ENCODE measurements around the gene CBY1. TPM values are rescaled to one million over a fixed set of nuclear protein-coding genes. Genes with fewer than 3 reads are reported as not detected.

Gene CBY1
- polyA plus RNA-seq, 1 of the 3 experiments (the other 2 are of a cell fraction), result 21.8 TPM

DNA sequence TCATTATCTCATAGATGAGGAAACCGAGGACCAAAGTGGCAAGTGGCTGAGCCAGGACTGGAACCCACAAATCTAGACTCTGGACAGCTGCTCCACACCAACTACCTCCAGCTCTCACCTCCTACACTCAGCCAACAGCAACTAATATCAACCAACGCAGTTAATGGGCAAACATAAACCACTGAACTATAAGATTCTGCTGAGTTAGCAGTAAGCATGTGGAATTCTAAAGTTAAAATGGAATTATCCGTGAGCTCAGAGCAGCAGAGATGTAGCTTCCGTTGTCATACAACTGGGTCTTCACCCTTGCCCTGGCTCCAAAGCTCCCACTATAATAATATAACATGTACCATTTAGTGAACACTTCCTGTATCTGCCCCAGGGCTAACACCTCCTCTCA, 27.3 kb upstream of the CBY1 start:
- 72% methylated on average over 4 of the region's 4 CpGs for WGBS (ENCODE audit: low lambda C conversion rate)
- Histone ChIP-seq H3K27ac (ENCODE audit: low read depth in 2 of 2, low read length in 1 of 2) (no peak overlapping the region), H3K9me2 (no peaks in the 10 kb centered on the region), H4K20me1 (ENCODE audit: insufficient read depth) (no peaks in the 10 kb centered on the region), H3K79me2 (ENCODE audit: insufficient read depth) (no peaks in the 10 kb centered on the region), H2AFZ (ENCODE audit: low read depth) (no peak overlapping the region), H3K4me2 (no peak overlapping the region), H3K9ac (no peak overlapping the region), H3K27me3 (ENCODE audit: insufficient read depth) (no peaks in the 10 kb centered on the region), H3K4me1 (ENCODE audit: control insufficient read depth in 1 of 2, insufficient read depth in 2 of 2, low read depth in 1 of 2, low read length in 1 of 2) (no peaks in the 10 kb centered on the region), H3F3A (replicated peaks; ENCODE audit: insufficient read depth) (no peaks in the 10 kb centered on the region), H3K4me3 (ENCODE audit: low read depth in 2 of 2, low read length in 1 of 2) (no peak overlapping the region), H3K36me3 (replicated peaks in 1 of 2; ENCODE audit: control insufficient read depth in 1 of 2, insufficient read depth in 2 of 2, low read length in 1 of 2) (peaks cover 0 to 5% of the 10 kb centered on the region in 2 experiments), H3K9me3 (no peaks in the 10 kb centered on the region)
- ChIA-PET CTCF (no interaction called here), POLR2A (no interaction called here)
- DNase-seq, result no peak
- TF ChIP-seq, protein P1, sequence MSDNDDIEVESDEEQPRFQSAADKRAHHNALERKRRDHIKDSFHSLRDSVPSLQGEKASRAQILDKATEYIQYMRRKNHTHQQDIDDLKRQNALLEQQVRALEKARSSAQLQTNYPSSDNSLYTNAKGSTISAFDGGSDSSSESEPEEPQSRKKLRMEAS (IDR thresholded peaks at IDR 0.05; ENCODE audit: low read depth), result no peak
- TF ChIP-seq USF1 (IDR thresholded peaks at IDR 0.05; ENCODE audit: borderline replicate concordance, low read depth) (no peak), EZH2phosphoT487 (IDR thresholded peaks at IDR 0.05; ENCODE audit: borderline replicate concordance, low read depth) (no peak), CHD2 (IDR thresholded peaks at IDR 0.05; ENCODE audit: low read length, partially characterized antibody) (no peak), TEAD4 (IDR thresholded peaks at IDR 0.05; ENCODE audit: borderline replicate concordance, insufficient read depth) (no peak), RCOR1 (IDR thresholded peaks at IDR 0.05; ENCODE audit: low read length) (no peak), GABPA (IDR thresholded peaks at IDR 0.05; ENCODE audit: low read depth) (no peak), POLR2AphosphoS5 (IDR thresholded peaks at IDR 0.05; ENCODE audit: low read depth, low read length) (no peak), MXI1 (IDR thresholded peaks at IDR 0.05; ENCODE audit: low read depth, low read length) (no peak), SIN3A (IDR thresholded peaks at IDR 0.05; ENCODE audit: borderline replicate concordance, low read depth, low read length) (no peak), RAD21 (IDR thresholded peaks at IDR 0.05; ENCODE audit: low read length) (no peak), FOXM1 (IDR thresholded peaks at IDR 0.05; ENCODE audit: low read depth) (no peak), JUND (IDR thresholded peaks at IDR 0.05) (no peak)
- TF ChIP-seq, protein P2, sequence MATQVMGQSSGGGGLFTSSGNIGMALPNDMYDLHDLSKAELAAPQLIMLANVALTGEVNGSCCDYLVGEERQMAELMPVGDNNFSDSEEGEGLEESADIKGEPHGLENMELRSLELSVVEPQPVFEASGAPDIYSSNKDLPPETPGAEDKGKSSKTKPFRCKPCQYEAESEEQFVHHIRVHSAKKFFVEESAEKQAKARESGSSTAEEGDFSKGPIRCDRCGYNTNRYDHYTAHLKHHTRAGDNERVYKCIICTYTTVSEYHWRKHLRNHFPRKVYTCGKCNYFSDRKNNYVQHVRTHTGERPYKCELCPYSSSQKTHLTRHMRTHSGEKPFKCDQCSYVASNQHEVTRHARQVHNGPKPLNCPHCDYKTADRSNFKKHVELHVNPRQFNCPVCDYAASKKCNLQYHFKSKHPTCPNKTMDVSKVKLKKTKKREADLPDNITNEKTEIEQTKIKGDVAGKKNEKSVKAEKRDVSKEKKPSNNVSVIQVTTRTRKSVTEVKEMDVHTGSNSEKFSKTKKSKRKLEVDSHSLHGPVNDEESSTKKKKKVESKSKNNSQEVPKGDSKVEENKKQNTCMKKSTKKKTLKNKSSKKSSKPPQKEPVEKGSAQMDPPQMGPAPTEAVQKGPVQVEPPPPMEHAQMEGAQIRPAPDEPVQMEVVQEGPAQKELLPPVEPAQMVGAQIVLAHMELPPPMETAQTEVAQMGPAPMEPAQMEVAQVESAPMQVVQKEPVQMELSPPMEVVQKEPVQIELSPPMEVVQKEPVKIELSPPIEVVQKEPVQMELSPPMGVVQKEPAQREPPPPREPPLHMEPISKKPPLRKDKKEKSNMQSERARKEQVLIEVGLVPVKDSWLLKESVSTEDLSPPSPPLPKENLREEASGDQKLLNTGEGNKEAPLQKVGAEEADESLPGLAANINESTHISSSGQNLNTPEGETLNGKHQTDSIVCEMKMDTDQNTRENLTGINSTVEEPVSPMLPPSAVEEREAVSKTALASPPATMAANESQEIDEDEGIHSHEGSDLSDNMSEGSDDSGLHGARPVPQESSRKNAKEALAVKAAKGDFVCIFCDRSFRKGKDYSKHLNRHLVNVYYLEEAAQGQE (IDR thresholded peaks at IDR 0.05; ENCODE audit: low read depth, low read length), result no peak
- TF ChIP-seq, protein P3, sequence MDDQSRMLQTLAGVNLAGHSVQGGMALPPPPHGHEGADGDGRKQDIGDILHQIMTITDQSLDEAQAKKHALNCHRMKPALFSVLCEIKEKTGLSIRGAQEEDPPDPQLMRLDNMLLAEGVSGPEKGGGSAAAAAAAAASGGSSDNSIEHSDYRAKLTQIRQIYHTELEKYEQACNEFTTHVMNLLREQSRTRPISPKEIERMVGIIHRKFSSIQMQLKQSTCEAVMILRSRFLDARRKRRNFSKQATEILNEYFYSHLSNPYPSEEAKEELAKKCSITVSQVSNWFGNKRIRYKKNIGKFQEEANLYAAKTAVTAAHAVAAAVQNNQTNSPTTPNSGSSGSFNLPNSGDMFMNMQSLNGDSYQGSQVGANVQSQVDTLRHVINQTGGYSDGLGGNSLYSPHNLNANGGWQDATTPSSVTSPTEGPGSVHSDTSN (IDR thresholded peaks at IDR 0.05), result no peak

Measured in SK-N-SH (cell line).